ENCODE data around the gene INPP4A.

GRCh38 chr2:98505971-98506664 is 61.5 kb downstream of the INPP4A start:
- TF ChIP-seq POLR2A (IDR thresholded peaks at IDR 0.05) (no peak), CTCF (IDR thresholded peaks at IDR 0.05) (no peak)

Data from esophagus squamous epithelium (tissue), 4 donors.